Caco-2 (cell line): ENCODE results near the gene TEK. TPM values are rescaled to one million over a fixed set of nuclear protein-coding genes. Genes with fewer than 3 reads are reported as not detected.

Experiments
- BruUV-seq: library from RNA; stranded (reverse); fragments of 400-500 nt; replicated peaks from 2 replicates; lab custom pipeline; 2021; lab: Mats Ljungman, UMichigan
- CTCF ChIA-PET: fragments of 300-600 bp; sonication (Branson Sonifier 250); formaldehyde crosslinking; loops from one replicate; lab custom pipeline; 2022; ENCODE audit warnings: antibody characterized with exemption; lab: Charles Lee
- POLR2A ChIA-PET: fragments of 300-600 bp; sonication (Branson Sonifier 250); formaldehyde crosslinking; loops from one replicate; lab custom pipeline; 2022; ENCODE audit warnings: antibody characterized with exemption; lab: Charles Lee
- DNase-seq, 2 experiments: peaks; one replicate each; pipeline versions ENCODE4 v3.0.0 to v3.0.0-alpha.2; 2020 to 2022
- H3K27me3 ChIP-seq: replicated peaks from 2 replicates; pipeline ENCODE4 v1.6.0; 2011; ENCODE audit warnings: low read length; ENCODE audit not compliant: control insufficient read depth, insufficient read depth
- H3K36me3 ChIP-seq: 2 replicates; pipeline ENCODE4 v1.5.1; 2011; ENCODE audit warnings: low read length; ENCODE audit not compliant: control insufficient read depth, insufficient read depth
- H3K4me1 ChIP-seq: fragments of 250-450 bp; sonication (Bioruptor Pico); 2 replicates; pipeline ENCODE4 v1.5.1; 2020; ENCODE audit warnings: mild to moderate bottlenecking
- H3K4me3 ChIP-seq: 2 replicates; pipeline ENCODE4 v1.5.1; 2011; ENCODE audit warnings: low read depth, mild to moderate bottlenecking, control low read depth, low read length
- H3K9me3 ChIP-seq: fragments of 250-450 bp; sonication (Bioruptor Pico); 2 replicates; pipeline ENCODE4 v1.5.1; 2020; ENCODE audit warnings: mild to moderate bottlenecking, moderate library complexity
- H3K27ac Mint-ChIP-seq: one replicate; pipeline ENCODE4 v1.8.0; 2022; ENCODE audit warnings: mixed read lengths; ENCODE audit not compliant: unreplicated experiment
- H3K27me3 Mint-ChIP-seq: one replicate; pipeline ENCODE4 v1.8.0; 2022; ENCODE audit warnings: mixed read lengths; ENCODE audit not compliant: insufficient read depth, unreplicated experiment
- H3K36me3 Mint-ChIP-seq: one replicate; pipeline ENCODE4 v1.8.0; 2022; ENCODE audit warnings: mild to moderate bottlenecking, mixed read lengths; ENCODE audit not compliant: insufficient read depth, unreplicated experiment
- H3K4me1 Mint-ChIP-seq: one replicate; pipeline ENCODE4 v1.8.0; 2022; ENCODE audit warnings: low read depth, mixed read lengths; ENCODE audit not compliant: unreplicated experiment
- H3K4me3 Mint-ChIP-seq: one replicate; pipeline ENCODE4 v1.8.0; 2022; ENCODE audit warnings: mild to moderate bottlenecking, moderate library complexity, mixed read lengths; ENCODE audit not compliant: unreplicated experiment
- H3K9me3 Mint-ChIP-seq: one replicate; pipeline ENCODE4 v1.8.0; 2022; ENCODE audit warnings: mixed read lengths; ENCODE audit not compliant: unreplicated experiment
- intact Hi-C: fragments of 100-400 bp; cut with micrococcal nuclease; formaldehyde crosslinking; loops from one replicate; pipeline ENCODE4 v1.10.0; 2022; ENCODE audit not compliant: unreplicated experiment
- total RNA-seq: library from RNA; stranded (reverse); gene quantifications from 2 replicates; pipeline ENCODE4 v1.2.3, GENCODE V29; 2022
- TF ChIP-seq, protein P1 (sequence below), 2 experiments: fragments of 200-600 bp in 1 of 2; IDR thresholded peaks; 1 replicate in 1 of 2; 2 replicates in 1 of 2; pipeline versions ENCODE4 v1.5.1 to v1.8.0; 2011 to 2022; ENCODE audit warnings: antibody characterized with exemption in 1 of 2, control low read depth in 1 of 2, inconsistent platforms in 1 of 2, low read depth in 1 of 2, low read length in 1 of 2, mild to moderate bottlenecking in 1 of 2, moderate library complexity in 1 of 2; ENCODE audit not compliant: insufficient read depth in 1 of 2, severe bottlenecking in 1 of 2, unreplicated experiment in 1 of 2

TEK gene
- total RNA-seq, 1 experiment from 2014 or later = not detected

DNA sequence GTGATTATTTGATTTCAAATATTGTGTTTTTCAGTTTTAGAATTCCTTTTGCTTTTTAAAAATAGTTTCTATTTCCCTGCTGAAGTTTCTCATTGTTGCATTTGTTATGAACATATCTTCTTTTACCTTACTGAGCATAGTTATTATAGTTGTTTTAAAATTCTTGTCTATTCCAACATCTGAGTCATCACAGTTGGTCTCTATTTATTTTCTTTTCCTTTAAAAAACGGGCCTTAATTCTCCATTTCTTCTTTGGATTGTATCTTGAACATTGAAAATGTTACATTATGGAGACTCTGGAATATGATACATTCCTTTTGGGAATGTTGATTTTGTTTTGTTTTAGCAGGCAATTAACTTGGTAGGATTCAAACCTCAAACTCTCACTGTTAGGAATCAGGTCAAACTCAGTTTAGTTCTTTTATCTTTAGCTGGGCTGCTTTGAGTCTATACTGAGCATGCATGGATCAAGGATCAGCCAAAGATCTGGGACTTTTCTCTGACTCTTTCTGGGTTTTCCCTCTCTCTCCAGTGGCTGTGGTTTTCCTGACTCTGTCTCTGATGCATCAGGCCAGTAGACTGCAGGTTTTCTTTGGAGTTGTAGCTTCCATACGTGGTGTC is 70.3 kb downstream of the TEK start:
- Histone ChIP-seq H3K27me3 (no peaks in the 10 kb centered on the region), H3K36me3 (no peaks in the 10 kb centered on the region), H3K9me3 (no peaks in the 10 kb centered on the region), H3K4me1 (no peaks in the 10 kb centered on the region), H3K4me3 (no peak overlapping the region)
- ChIA-PET CTCF (no interaction called here), POLR2A (no interaction called here)
- H3K4me1 Mint-ChIP-seq = no peaks in the 10 kb centered on the region
- DNase-seq = no peak
- H3K27ac Mint-ChIP-seq = no peak overlapping the region
- TF ChIP-seq, protein P1, sequence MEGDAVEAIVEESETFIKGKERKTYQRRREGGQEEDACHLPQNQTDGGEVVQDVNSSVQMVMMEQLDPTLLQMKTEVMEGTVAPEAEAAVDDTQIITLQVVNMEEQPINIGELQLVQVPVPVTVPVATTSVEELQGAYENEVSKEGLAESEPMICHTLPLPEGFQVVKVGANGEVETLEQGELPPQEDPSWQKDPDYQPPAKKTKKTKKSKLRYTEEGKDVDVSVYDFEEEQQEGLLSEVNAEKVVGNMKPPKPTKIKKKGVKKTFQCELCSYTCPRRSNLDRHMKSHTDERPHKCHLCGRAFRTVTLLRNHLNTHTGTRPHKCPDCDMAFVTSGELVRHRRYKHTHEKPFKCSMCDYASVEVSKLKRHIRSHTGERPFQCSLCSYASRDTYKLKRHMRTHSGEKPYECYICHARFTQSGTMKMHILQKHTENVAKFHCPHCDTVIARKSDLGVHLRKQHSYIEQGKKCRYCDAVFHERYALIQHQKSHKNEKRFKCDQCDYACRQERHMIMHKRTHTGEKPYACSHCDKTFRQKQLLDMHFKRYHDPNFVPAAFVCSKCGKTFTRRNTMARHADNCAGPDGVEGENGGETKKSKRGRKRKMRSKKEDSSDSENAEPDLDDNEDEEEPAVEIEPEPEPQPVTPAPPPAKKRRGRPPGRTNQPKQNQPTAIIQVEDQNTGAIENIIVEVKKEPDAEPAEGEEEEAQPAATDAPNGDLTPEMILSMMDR (IDR thresholded peaks at IDR 0.05; ENCODE audit: insufficient read depth in 1 of 2, low read depth in 1 of 2, low read length in 1 of 2, severe bottlenecking in 1 of 2, unreplicated experiment in 1 of 2) = no peak
- H3K36me3 Mint-ChIP-seq = no peaks in the 10 kb centered on the region
- BruUV-seq = no TSS peak
- no peaks in the 10 kb centered on the region for H3K9me3 Mint-ChIP-seq
- intact Hi-C loops = no loop called here
- H3K27me3 Mint-ChIP-seq = no peaks in the 10 kb centered on the region
- no peak overlapping the region for H3K4me3 Mint-ChIP-seq

DNA sequence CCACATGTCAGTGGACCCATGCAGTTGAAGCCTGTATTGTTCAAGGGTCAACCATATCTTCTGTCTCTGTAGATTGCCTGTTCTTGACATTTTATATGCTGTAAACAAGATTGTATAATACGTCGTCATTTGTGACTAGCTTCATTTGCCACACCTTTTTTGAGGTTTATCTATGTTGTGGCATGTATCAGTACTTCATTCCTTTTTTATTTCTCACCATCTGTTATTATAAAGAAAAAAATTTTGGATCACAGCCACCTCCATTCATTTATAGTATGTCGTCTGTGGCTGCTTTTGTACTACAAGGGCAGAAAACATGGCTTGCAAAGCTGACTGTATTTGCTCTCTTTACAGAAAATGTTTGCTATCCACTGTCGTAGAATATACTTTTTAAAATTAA is 72.4 kb downstream of the TEK start:
- no peaks in the 10 kb centered on the region for H3K4me1 Mint-ChIP-seq

DNA sequence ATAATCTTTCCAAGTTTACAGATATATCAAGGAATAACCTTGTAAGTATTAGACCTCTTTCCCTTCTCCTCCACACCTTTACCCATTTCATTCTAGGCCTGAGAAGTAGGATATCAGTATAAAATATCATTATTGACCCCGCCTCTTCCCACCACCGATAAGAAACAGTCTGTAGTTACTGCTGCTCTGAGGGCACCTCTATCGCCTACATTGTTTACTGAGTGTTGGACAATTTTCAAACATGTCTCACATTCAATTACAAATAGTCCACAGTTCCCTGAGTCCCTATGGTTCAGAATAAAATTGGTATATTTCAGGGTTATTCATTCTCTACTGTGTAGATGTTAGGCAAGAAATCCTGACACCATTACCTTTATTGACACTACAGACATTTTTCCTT is 73.4 kb downstream of the TEK start:
- TF ChIP-seq, protein P1 (IDR thresholded peaks at IDR 0.05; ENCODE audit: insufficient read depth in 1 of 2, low read depth in 1 of 2, low read length in 1 of 2, severe bottlenecking in 1 of 2, unreplicated experiment in 1 of 2) = no peak
- BruUV-seq = no TSS peak
- H3K4me1 Mint-ChIP-seq = no peaks in the 10 kb centered on the region
- H3K27me3 ChIP-seq = no peaks in the 10 kb centered on the region
- H3K27ac Mint-ChIP-seq = no peak overlapping the region
- no peaks in the 10 kb centered on the region for H3K9me3 ChIP-seq
- H3K4me3 ChIP-seq = no peak overlapping the region
- H3K36me3 Mint-ChIP-seq = no peaks in the 10 kb centered on the region
- CTCF ChIA-PET = no interaction called here
- no peak for DNase-seq
- no peak overlapping the region for H3K4me3 Mint-ChIP-seq
- H3K36me3 ChIP-seq = no peaks in the 10 kb centered on the region
- POLR2A ChIA-PET = no interaction called here
- no peaks in the 10 kb centered on the region for H3K9me3 Mint-ChIP-seq
- no peaks in the 10 kb centered on the region for H3K27me3 Mint-ChIP-seq
- H3K4me1 ChIP-seq = no peaks in the 10 kb centered on the region
- intact Hi-C loops = no loop called here

More for the DNA sequence above, 72.4 kb downstream of the TEK start:
- no peaks in the 10 kb centered on the region for H3K9me3 ChIP-seq
- Mint-ChIP-seq H3K9me3 (no peaks in the 10 kb centered on the region), H3K27ac (no peak overlapping the region), H3K36me3 (no peaks in the 10 kb centered on the region), H3K27me3 (no peaks in the 10 kb centered on the region), H3K4me3 (no peak overlapping the region)
- intact Hi-C loops = no loop called here
- BruUV-seq = no TSS peak
- CTCF ChIA-PET = no interaction called here
- POLR2A ChIA-PET = no interaction called here
- H3K27me3 ChIP-seq = no peaks in the 10 kb centered on the region
- H3K4me3 ChIP-seq = no peak overlapping the region
- no peaks in the 10 kb centered on the region for H3K36me3 ChIP-seq
- TF ChIP-seq, protein P1 (IDR thresholded peaks at IDR 0.05; ENCODE audit: insufficient read depth in 1 of 2, low read depth in 1 of 2, low read length in 1 of 2, severe bottlenecking in 1 of 2, unreplicated experiment in 1 of 2) = no peak
- no peak for DNase-seq
- no peaks in the 10 kb centered on the region for H3K4me1 ChIP-seq
